ENCODE measurements around the gene KCNIP1.

DNA sequence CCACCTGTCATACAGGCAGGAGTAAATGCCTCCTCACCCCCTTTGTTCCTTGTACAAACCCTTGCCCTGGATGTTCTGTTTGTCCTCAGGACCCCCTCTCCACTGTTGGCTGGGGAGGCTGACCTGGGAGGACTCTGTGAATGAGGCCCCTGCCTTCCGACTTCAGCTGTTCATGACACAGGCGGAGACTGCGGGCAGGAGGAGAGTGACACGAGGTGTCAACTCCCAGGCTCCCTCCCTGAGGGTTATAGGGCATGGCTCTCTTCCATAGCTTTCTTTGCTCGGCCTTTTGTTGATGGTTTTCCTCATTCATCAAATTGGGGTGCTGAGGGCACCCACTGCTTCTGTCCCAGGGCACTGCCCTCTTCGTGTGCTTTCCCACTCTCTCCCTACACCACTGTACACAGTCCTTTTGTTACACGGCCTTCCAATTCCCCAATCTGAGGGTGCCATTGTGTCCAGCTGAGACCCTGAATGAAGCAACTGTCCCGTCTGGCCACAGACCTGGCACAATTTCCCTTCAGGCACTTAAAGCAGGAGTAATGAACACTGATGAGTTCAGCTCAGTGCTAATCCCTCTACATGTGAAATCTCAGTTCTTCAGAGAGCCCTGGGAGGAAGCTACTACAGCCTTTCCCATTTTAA, 33.8 kb downstream of the KCNIP1 start:
- no peak for TF ChIP-seq SIX5 (IDR thresholded peaks at IDR 0.05; ENCODE audit: low read depth, low read length)
- no peak for TF ChIP-seq POLR2AphosphoS5 (IDR thresholded peaks at IDR 0.05; ENCODE audit: low read depth, low read length)
- TF ChIP-seq, protein P1, sequence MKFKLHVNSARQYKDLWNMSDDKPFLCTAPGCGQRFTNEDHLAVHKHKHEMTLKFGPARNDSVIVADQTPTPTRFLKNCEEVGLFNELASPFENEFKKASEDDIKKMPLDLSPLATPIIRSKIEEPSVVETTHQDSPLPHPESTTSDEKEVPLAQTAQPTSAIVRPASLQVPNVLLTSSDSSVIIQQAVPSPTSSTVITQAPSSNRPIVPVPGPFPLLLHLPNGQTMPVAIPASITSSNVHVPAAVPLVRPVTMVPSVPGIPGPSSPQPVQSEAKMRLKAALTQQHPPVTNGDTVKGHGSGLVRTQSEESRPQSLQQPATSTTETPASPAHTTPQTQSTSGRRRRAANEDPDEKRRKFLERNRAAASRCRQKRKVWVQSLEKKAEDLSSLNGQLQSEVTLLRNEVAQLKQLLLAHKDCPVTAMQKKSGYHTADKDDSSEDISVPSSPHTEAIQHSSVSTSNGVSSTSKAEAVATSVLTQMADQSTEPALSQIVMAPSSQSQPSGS (IDR thresholded peaks at IDR 0.05; ENCODE audit: low read length) = no peak
- no peak for TF ChIP-seq HDAC6 (IDR thresholded peaks at IDR 0.05; ENCODE audit: low read depth, low read length)
- TF ChIP-seq FOSL1 (IDR thresholded peaks at IDR 0.05; ENCODE audit: insufficient read depth, low read depth, low read length) = no peak
- TF ChIP-seq, protein P2, sequence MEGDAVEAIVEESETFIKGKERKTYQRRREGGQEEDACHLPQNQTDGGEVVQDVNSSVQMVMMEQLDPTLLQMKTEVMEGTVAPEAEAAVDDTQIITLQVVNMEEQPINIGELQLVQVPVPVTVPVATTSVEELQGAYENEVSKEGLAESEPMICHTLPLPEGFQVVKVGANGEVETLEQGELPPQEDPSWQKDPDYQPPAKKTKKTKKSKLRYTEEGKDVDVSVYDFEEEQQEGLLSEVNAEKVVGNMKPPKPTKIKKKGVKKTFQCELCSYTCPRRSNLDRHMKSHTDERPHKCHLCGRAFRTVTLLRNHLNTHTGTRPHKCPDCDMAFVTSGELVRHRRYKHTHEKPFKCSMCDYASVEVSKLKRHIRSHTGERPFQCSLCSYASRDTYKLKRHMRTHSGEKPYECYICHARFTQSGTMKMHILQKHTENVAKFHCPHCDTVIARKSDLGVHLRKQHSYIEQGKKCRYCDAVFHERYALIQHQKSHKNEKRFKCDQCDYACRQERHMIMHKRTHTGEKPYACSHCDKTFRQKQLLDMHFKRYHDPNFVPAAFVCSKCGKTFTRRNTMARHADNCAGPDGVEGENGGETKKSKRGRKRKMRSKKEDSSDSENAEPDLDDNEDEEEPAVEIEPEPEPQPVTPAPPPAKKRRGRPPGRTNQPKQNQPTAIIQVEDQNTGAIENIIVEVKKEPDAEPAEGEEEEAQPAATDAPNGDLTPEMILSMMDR (IDR thresholded peaks at IDR 0.05; ENCODE audit: control extremely low read depth in 1 of 3, insufficient read depth in 1 of 3, low read depth in 1 of 3, low read length in 3 of 3) = no peak
- no peak for TF ChIP-seq KDM5A (IDR thresholded peaks at IDR 0.05; ENCODE audit: low read length)

All from H1 (cell line).